Rectal smooth muscle tissue (tissue), 1 donor: ENCODE data around the gene VEPH1.

Experiments
- H3K27ac ChIP-seq: one replicate; pipeline ENCODE4 v1.7.0; 2013; ENCODE audit warnings: low read depth, low read length, inconsistent platforms
- H3K27me3 ChIP-seq: one replicate; pipeline ENCODE4 v1.7.0; 2013; ENCODE audit warnings: low read length; ENCODE audit not compliant: control insufficient read depth, insufficient read depth
- H3K36me3 ChIP-seq: one replicate; pipeline ENCODE4 v1.7.0; 2013; ENCODE audit warnings: low read length; ENCODE audit not compliant: control insufficient read depth, insufficient read depth
- H3K4me1 ChIP-seq: one replicate; pipeline ENCODE4 v1.7.0; 2013; ENCODE audit warnings: low read length; ENCODE audit not compliant: control insufficient read depth, insufficient read depth
- H3K4me3 ChIP-seq: one replicate; pipeline ENCODE4 v1.7.0; 2013; ENCODE audit warnings: low read length
- H3K9ac ChIP-seq: one replicate; pipeline ENCODE4 v1.7.0; 2013; ENCODE audit warnings: low read length

VEPH1 gene

DNA sequence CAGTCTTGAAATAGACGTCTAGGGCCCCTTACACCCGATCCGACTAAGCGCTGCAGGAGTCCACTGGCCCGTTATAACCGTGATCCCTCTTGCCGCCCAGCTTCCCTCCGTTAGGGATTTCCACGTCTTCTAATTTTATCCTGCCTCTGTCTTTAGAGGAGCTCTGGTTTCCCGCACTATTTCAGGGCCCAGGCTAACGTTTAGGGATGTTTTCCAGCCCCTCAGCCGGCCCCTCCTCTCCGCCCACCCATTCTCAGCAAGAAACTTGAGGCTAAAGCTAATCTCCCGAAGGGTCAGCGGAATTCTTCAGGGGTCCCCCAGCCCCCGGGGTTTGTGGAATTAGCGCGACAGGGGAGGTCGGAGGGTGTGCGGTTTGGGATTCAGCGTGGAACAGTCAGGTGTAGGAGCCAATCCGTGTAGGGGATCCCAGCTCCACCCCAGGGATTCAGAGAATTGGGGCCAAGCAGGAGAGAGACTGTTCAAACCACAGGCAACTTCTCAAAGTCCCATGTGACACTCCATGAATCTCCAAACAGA, 65.0 kb downstream of the VEPH1 start:
- H3K9ac ChIP-seq: no peak overlapping the region
- H3K27me3 ChIP-seq: no peaks in the 10 kb centered on the region
- H3K27ac ChIP-seq: peak overlapping the region; percentile 91
- H3K36me3 ChIP-seq: no peaks in the 10 kb centered on the region
- H3K4me1 ChIP-seq: no peaks in the 10 kb centered on the region
- peak overlapping the region; percentile 57 for H3K4me3 ChIP-seq

DNA sequence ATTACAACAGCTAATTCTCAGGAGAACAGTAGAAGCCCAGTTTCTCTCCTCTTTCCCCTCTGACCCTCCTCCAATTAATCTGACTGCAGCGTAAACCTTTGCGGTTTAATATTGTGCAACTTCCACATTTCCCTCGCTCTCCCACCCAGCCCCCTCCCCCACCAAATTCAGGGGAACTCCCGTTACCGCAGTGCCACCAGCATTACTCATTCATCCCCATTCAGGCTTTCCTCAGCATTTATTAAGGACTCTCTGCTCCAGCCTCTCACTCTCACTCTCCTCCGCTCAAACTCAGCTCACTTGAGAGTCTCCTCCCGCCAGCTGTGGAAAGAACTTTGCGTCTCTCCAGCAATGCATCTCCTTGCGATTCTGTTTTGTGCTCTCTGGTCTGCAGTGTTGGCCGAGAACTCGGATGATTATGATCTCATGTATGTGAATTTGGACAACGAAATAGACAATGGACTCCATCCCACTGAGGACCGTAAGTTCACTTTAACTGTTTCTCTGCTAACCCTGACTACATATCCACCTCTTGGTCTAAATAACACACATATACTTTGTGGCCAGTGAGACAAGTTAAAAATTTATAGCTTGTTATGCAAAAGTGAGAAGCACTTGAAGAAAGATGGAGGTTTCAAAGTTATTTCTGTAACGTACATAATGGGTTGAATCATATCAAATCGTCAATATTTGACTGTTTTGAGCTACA, 66.5 kb downstream of the VEPH1 start, which contains the start of gene PTX3:
Gene PTX3 (plus strand): TSS at position 268 of the 709 bp plus-strand sequence. CDS start 84 bp downstream, at position 352.
- H3K27ac ChIP-seq: peak within 1 kb of the TSS; percentile 91
- H3K36me3 ChIP-seq: no peaks in the 10 kb centered on the region
- no peak within 1 kb of the TSS for H3K9ac ChIP-seq
- H3K4me3 ChIP-seq: peak within 1 kb of the TSS; percentile 57
- no peaks in the 10 kb centered on the region for H3K4me1 ChIP-seq
- no peaks in the 10 kb centered on the region for H3K27me3 ChIP-seq

GRCh38 chr3:157429708-157430107, 73.5 kb downstream of the VEPH1 start:
- H3K4me1 ChIP-seq: no peaks in the 10 kb centered on the region
- no peak overlapping the region for H3K4me3 ChIP-seq
- no peaks in the 10 kb centered on the region for H3K36me3 ChIP-seq
- no peak overlapping the region for H3K9ac ChIP-seq
- H3K27me3 ChIP-seq: no peaks in the 10 kb centered on the region
- H3K27ac ChIP-seq: no peak overlapping the region

GRCh38 chr3:157428853-157429252, 74.4 kb downstream of the VEPH1 start:
- Histone ChIP-seq H3K36me3 (no peaks in the 10 kb centered on the region), H3K27me3 (no peaks in the 10 kb centered on the region), H3K27ac (no peak overlapping the region), H3K4me3 (no peak overlapping the region), H3K4me1 (no peaks in the 10 kb centered on the region), H3K9ac (no peak overlapping the region)

- Histone ChIP-seq H3K4me3 (no peak overlapping the region), H3K4me1 (no peaks in the 10 kb centered on the region), H3K27me3 (no peaks in the 10 kb centered on the region), H3K9ac (no peak overlapping the region), H3K27ac (no peak overlapping the region), H3K36me3 (no peaks in the 10 kb centered on the region)
Measured at GRCh38 chr3:157427901-157428300, 75.3 kb downstream of the VEPH1 start.

DNA sequence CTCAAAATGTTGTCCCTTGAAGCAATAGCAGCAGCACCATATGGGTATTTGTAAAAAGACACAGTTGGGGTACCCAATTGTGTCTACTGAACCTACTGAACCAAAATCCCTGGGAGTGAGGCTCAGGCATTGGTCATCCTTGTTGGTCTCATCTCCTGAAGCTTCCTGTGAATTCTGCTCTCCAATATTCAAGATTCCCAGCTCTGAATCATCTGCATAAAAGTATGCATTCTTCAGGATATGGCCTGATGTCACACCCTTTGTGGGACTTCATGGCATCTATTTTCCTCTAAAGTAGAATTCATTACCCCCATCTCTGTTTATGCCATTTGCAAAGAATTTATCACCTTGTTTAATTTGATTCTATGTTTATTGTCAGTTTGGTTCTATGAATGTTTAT, 79.9 kb downstream of the VEPH1 start:
- no peaks in the 10 kb centered on the region for H3K36me3 ChIP-seq
- no peaks in the 10 kb centered on the region for H3K4me1 ChIP-seq
- no peak overlapping the region for H3K27ac ChIP-seq
- H3K9ac ChIP-seq: no peak overlapping the region
- no peak overlapping the region for H3K4me3 ChIP-seq
- H3K27me3 ChIP-seq: no peaks in the 10 kb centered on the region

GRCh38 chr3:157420606-157421130, 82.5 kb downstream of the VEPH1 start:
- Histone ChIP-seq H3K4me1 (no peaks in the 10 kb centered on the region), H3K9ac (no peak overlapping the region), H3K27me3 (no peaks in the 10 kb centered on the region), H3K36me3 (no peaks in the 10 kb centered on the region), H3K27ac (no peak overlapping the region), H3K4me3 (no peak overlapping the region)

GRCh38 chr3:157418104-157418503, 85.1 kb downstream of the VEPH1 start:
- Histone ChIP-seq H3K4me1 (no peaks in the 10 kb centered on the region), H3K4me3 (no peak overlapping the region), H3K36me3 (no peaks in the 10 kb centered on the region), H3K9ac (no peak overlapping the region), H3K27ac (no peak overlapping the region), H3K27me3 (no peaks in the 10 kb centered on the region)

GRCh38 chr3:157417247-157417646, 86.0 kb downstream of the VEPH1 start:
- no peak overlapping the region for H3K27ac ChIP-seq
- no peak overlapping the region for H3K4me3 ChIP-seq
- H3K4me1 ChIP-seq: no peaks in the 10 kb centered on the region
- no peaks in the 10 kb centered on the region for H3K27me3 ChIP-seq
- no peak overlapping the region for H3K9ac ChIP-seq
- H3K36me3 ChIP-seq: no peaks in the 10 kb centered on the region

DNA sequence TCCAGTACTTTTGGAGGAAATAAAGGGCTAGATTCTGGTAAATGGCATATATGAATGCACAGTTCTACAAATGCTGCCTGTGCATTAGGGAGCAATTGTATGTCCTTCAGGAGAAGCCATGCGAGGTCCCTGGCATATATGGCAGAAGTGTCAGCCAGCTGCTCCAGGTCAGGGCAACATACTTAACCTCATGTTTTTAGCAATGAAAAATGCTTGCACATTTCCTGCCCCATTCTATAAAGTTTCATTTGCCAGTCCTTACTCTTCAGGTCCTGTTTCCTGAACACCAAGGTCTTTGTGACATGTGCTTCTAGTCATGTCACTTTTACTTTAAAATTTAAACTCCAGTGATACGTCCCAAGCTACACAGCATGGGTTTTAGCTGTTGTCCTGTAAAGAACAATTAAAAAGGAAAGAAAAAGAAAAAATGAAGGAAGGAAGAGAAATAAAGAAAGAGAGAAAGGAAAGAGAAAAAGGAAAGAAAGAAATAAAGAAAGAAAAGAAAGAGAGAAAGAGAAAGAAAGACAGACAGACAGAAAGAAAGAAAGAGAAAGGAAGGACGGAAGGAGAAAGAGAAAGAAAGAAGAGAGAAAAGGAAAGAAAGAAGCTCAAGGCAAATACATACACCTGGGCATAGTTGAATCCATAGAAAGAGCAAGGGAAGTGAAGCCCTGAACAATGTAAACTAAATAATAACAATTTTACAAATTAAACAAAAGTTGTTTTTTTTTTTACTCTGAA, 86.7 kb downstream of the VEPH1 start:
- no peak overlapping the region for H3K27ac ChIP-seq
- no peaks in the 10 kb centered on the region for H3K4me1 ChIP-seq
- no peak overlapping the region for H3K9ac ChIP-seq
- no peaks in the 10 kb centered on the region for H3K27me3 ChIP-seq
- no peak overlapping the region for H3K4me3 ChIP-seq
- H3K36me3 ChIP-seq: no peaks in the 10 kb centered on the region

DNA sequence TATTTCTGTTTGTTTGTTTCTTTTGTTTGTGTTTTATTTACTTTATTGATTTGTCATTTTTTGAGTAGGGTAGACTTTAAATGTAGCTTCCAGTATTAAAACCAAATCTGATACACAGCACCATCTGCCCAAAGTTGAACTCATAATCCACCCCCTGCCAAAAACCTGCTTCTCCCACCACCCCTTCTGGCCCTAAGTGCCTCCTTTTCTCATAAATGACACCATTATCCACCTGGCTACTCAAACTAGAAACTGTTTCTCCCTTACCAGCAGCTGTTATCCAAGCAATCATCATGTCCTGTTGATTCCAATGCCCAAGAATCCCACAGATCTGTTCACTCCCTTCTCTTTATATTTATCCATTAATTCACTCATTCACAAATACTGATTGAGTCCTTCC, 88.4 kb downstream of the VEPH1 start:
- Histone ChIP-seq H3K27ac (no peak overlapping the region), H3K4me1 (no peaks in the 10 kb centered on the region), H3K36me3 (no peaks in the 10 kb centered on the region), H3K27me3 (no peaks in the 10 kb centered on the region), H3K4me3 (no peak overlapping the region), H3K9ac (no peak overlapping the region)

DNA sequence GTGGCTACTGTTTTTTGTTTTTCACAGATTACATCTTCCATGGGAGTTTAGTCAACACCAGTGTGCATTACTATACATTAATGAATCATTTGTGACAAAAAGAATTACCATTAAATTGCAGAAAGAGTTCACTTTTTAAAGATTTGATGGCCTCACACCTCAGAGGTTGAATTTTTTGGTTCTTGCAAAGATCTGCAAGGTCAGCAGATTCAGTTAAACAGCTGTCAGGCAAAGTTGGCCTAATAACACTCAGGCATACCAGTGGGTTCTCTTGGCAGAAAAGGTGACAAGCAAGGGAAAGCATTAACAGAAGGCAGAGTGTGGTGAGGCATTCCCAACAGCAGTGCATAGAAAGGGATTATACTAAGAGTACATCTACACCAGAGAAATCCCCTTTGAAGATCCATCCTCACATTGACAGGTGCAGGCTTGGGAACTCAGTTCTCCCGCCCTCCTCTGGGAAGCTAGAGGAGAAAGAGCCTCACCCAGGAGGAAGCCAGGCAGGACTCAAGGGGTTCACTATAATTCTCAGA, 90.8 kb downstream of the VEPH1 start:
- Histone ChIP-seq H3K9ac (no peak overlapping the region), H3K27me3 (no peaks in the 10 kb centered on the region), H3K4me1 (no peaks in the 10 kb centered on the region), H3K36me3 (no peaks in the 10 kb centered on the region), H3K4me3 (no peak overlapping the region), H3K27ac (no peak overlapping the region)
